K562 (cell line): ENCODE measurements around the gene SIRT4. TPM values are rescaled to one million over a fixed set of nuclear protein-coding genes. Genes with fewer than 3 reads are reported as not detected.
"Not testable (repeated sequence)": the region's sequence is repeated elsewhere in the genome, so short reads cannot be mapped to it uniquely, and the experiment has no call there.

Experiments used
- ATAC-seq: fragments of 200-7000 bp; cut with Tn5 transposase; 3 replicates; pipeline ENCODE4 v1.9.1; 2020; ENCODE audit warnings: moderate library complexity
- BruUV-seq: library from RNA; stranded (reverse); fragments of 400-500 nt; replicated peaks from 2 replicates; lab custom pipeline; 2021; lab: Mats Ljungman, UMichigan
- CTCF ChIA-PET: fragments of 300-600 bp; formaldehyde crosslinking; extraction: SDS; loops from one replicate; lab custom pipeline; 2021; ENCODE audit warnings: low intra/inter-chr PET ratio; lab: Yijun Ruan, JAX
- POLR2A ChIA-PET: fragments of 300-600, 350-650 bp; sonication (Branson Sonifier 250); formaldehyde crosslinking; extraction: SDS; loops from one replicate; lab custom pipeline; 2021; ENCODE audit warnings: antibody characterized with exemption, inconsistent platforms; lab: Yijun Ruan, JAX
- DNase-seq, 4 experiments: peaks; one replicate each; pipeline versions ENCODE4 v3.0.0 to v3.0.0-alpha.2; 2011 to 2018; ENCODE audit warnings: low spot score in 3 of 4, mixed read lengths in 3 of 4; ENCODE audit errors: extremely low read depth in 1 of 4
- FAIRE-seq: peaks from 2 replicates; lab custom pipeline; 2011; peaks lifted over from hg19 to GRCh38; lab: Jason Lieb, UNC
- H2AFZ ChIP-seq: 2 replicates; pipeline ENCODE4 v1.6.0; 2011; ENCODE audit warnings: low read depth, low read length, control low read depth, inconsistent platforms
- H3K27ac ChIP-seq: fragments of 200-600 bp; 3 replicates; pipeline ENCODE4 v1.8.0; 2011; ENCODE audit warnings: low read depth, mild to moderate bottlenecking, control low read depth, inconsistent platforms, low read length, moderate library complexity, mixed read lengths; ENCODE audit errors: extremely low read depth
- H3K27me3 ChIP-seq, 2 experiments: fragments of 300-600 bp in 1 of 2; 2 replicates in 1 of 2; 3 replicates in 1 of 2; pipeline versions ENCODE4 v1.6.0 to v1.8.0; 2011; ENCODE audit warnings: inconsistent platforms in 2 of 2, low read length in 2 of 2, mild to moderate bottlenecking in 1 of 2, mixed read lengths in 1 of 2, moderate library complexity in 1 of 2; ENCODE audit not compliant: control insufficient read depth in 2 of 2, insufficient read depth in 2 of 2
- H3K36me3 ChIP-seq: fragments of 300-600 bp; 3 replicates; pipeline ENCODE4 v1.8.0; 2011; ENCODE audit warnings: mild to moderate bottlenecking, low read length, inconsistent platforms; ENCODE audit not compliant: control insufficient read depth, insufficient read depth
- H3K4me1 ChIP-seq, 2 experiments: fragments of 200-600 bp in 1 of 2; replicated peaks in 1 of 2; 2 replicates in 1 of 2; 3 replicates in 1 of 2; pipeline versions ENCODE4 v1.5.1 to v1.8.0; 2011; ENCODE audit warnings: inconsistent platforms in 2 of 2, low read length in 2 of 2, mild to moderate bottlenecking in 1 of 2, mixed read lengths in 1 of 2, moderate library complexity in 1 of 2; ENCODE audit not compliant: control insufficient read depth in 2 of 2, insufficient read depth in 2 of 2
- H3K4me2 ChIP-seq: 2 replicates; pipeline ENCODE4 v1.6.1; 2011; ENCODE audit warnings: low read length, control low read depth, inconsistent platforms, mixed read lengths; ENCODE audit not compliant: insufficient read depth
- H3K4me3 ChIP-seq: fragments of 200-600 bp; sonication (generic), shearing (Covaris generic); 2 replicates; pipeline ENCODE4 v1.5.1; 2016; ENCODE audit warnings: control low read depth, inconsistent platforms
- H3K79me2 ChIP-seq: fragments of 200-600 bp; 3 replicates; pipeline ENCODE4 v1.8.0; 2011; ENCODE audit warnings: low read length, inconsistent platforms; ENCODE audit not compliant: control insufficient read depth, insufficient read depth
- H3K9ac ChIP-seq, 2 experiments: 2 replicates each; pipeline versions ENCODE4 v1.6.0 to v1.6.1; 2011; ENCODE audit warnings: low read depth in 2 of 2, low read length in 2 of 2, control low read depth in 1 of 2, inconsistent platforms in 1 of 2, mild to moderate bottlenecking in 1 of 2, mixed read lengths in 1 of 2; ENCODE audit not compliant: insufficient read depth in 1 of 2
- H3K9me1 ChIP-seq: one replicate; pipeline ENCODE4 v1.6.0; 2011; ENCODE audit warnings: inconsistent platforms, mild to moderate bottlenecking, low read length, moderate library complexity; ENCODE audit not compliant: control insufficient read depth, insufficient read depth
- H3K9me3 ChIP-seq: replicated peaks from 2 replicates; pipeline ENCODE4 v1.5.1; 2011; ENCODE audit warnings: low read depth, low read length, inconsistent platforms; ENCODE audit not compliant: control insufficient read depth, insufficient read depth
- H4K20me1 ChIP-seq: replicated peaks from 2 replicates; pipeline ENCODE4 v1.6.1; 2011; ENCODE audit warnings: low read length, inconsistent platforms, mixed read lengths; ENCODE audit not compliant: control insufficient read depth, insufficient read depth
- CEBPG ChIP-seq, 3 experiments: fragments of 200-800 bp in 1 of 3; sonication (Bioruptor generic) in 1 of 3; sonication (generic) in 1 of 3; formaldehyde crosslinking in 1 of 3; IDR thresholded peaks in 2 of 3; conservative IDR thresholded peaks in 1 of 3; 2 replicates each; pipeline versions ENCODE4 v1.6.1 to v1.8.0; 2016 to 2022; ENCODE audit warnings: missing compliant biosample characterization in 2 of 3, missing genetic modification characterization in 2 of 3, mild to moderate bottlenecking in 1 of 3, missing genetic modification reagents in 1 of 3
- WGBS: fragments of 100-300 bp; shearing (Covaris generic); methylation state at CpG from one replicate; pipeline ENCODE4 v1.1.6; 2016; ENCODE audit warnings: low coverage, mixed read lengths; ENCODE audit not compliant: insufficient coverage; ENCODE audit errors: missing lambda C conversion rate; 5-methylcytosine and 5-hydroxymethylcytosine counted together
- in situ Hi-C: fragments of 300-500 bp; cut with MboI; formaldehyde crosslinking; loops from 4 replicates; pipeline ENCODE4 v1.15.0; 2018; ENCODE audit warnings: inconsistent platforms, mixed read lengths
- intact Hi-C: fragments of 100-400 bp; cut with micrococcal nuclease; formaldehyde crosslinking; loops from 2 replicates; pipeline ENCODE4 v1.14.2; 2022
- polyA plus RNA-seq, 8 experiments: library from polyadenylated mRNA; depleted of rRNA in 4 of 8; stranded (reverse) in 5 of 8; unstranded in 3 of 8; fragments of >200 nt; fragmentation: Nextera tagmentation in 2 of 8; fragmentation: Illumina TruSeq in 1 of 8; extraction: Ambion mirVana in 2 of 8; extraction: Trizol in 1 of 8; gene quantifications; 2 replicates each; pipeline versions ENCODE4 v1.2.1 to v1.2.3, GENCODE V29; 2011 to 2014; ENCODE audit warnings: inconsistent platforms in 1 of 8, missing spikeins in 1 of 8
- total RNA-seq, 7 experiments: library from RNA; depleted of rRNA in 6 of 7; stranded (reverse); fragments of >200 nt in 6 of 7; fragmentation: Illumina TruSeq in 2 of 7; extraction: Trizol in 2 of 7; gene quantifications; 2 replicates each; pipeline versions ENCODE4 v1.2.1 to v1.2.3, GENCODE V29; 2011 to 2021; ENCODE audit warnings: low replicate concordance in 1 of 7
- TF ChIP-seq, protein P1 (sequence below), 2 experiments: fragments of 450-650 bp in 1 of 2; sonication (generic) in 1 of 2; formaldehyde crosslinking in 1 of 2; IDR thresholded peaks in 1 of 2; conservative IDR thresholded peaks in 1 of 2; 2 replicates each; pipeline versions ENCODE4 v1.6.1 to v1.8.1; 2016 to 2023; ENCODE audit warnings: mild to moderate bottlenecking in 2 of 2, moderate library complexity in 2 of 2, inconsistent platforms in 1 of 2, missing genetic modification reagents in 1 of 2

Gene SIRT4
- total and polyA plus RNA-seq, 9 of the 15 experiments (the other 6 are each of a cell fraction or from before 2014, with no cell fraction given), result 0.86 to 5.2 (median 2.4) TPM

DNA sequence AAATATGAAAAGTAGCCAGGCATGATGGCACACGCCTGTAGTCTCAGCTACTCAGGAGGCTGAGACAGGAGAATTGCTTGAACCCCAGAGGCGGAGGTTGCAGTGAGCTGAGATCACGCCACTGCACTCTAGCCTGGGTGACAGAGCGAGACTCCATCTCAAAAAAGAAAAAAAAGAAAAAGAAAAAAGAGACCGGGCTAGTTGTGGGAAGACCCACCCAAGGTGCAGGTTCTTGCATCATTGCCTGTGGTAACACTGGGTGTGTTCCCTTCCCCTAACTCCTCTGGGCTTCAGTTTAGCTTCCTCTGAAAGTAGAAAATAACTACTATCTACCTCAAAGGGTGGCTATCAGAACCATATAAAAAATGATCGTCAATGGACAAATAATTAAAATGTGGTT lies 48.8 kb upstream of the SIRT4 start:
- TF ChIP-seq, protein P1, sequence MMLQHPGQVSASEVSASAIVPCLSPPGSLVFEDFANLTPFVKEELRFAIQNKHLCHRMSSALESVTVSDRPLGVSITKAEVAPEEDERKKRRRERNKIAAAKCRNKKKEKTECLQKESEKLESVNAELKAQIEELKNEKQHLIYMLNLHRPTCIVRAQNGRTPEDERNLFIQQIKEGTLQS (IDR thresholded peaks at IDR 0.05), result peak; percentile 73; the same call in 1 of the 2 replicates
- TF ChIP-seq, protein P1 (CRISPR knock-in tag; conservative IDR thresholded peaks at IDR 0.05), result not testable (repeated sequence)
- intact Hi-C loops; H3K9me1 ChIP-seq; H3K27me3 ChIP-seq; FAIRE-seq; CTCF ChIA-PET; H3K4me3 ChIP-seq; H3K9me3 ChIP-seq; DNase-seq; H3K4me2 ChIP-seq; H3K27ac ChIP-seq; BruUV-seq; in situ Hi-C loops; H3K9ac ChIP-seq; H2AFZ ChIP-seq; TF ChIP-seq CEBPG (CRISPR knock-in tag; IDR thresholded peaks at IDR 0.05): not testable (repeated sequence)
- 0 out of 4 replicates have a peak, but pooled peaks of 1 of the 2 experiments have one; percentile 27 for TF ChIP-seq CEBPG (tag; conservative IDR thresholded peaks at IDR 0.05 in 1 of 2, IDR thresholded peaks at IDR 0.05 in 1 of 2)
- ATAC-seq, result peak; percentile 26; the same call in 2 of the 3 replicates
- WGBS, result 58% methylated on average over 6 of the region's 6 CpGs
- Histone ChIP-seq H3K4me1 (peaks cover 24 to 29% of the 10 kb centered on the region in 2 experiments), H3K36me3 (peaks cover 13% of the 10 kb centered on the region; the same call in 1 of the 3 replicates), H4K20me1 (peaks cover 15% of the 10 kb centered on the region), H3K79me2 (peaks cover 31% of the 10 kb centered on the region)
- POLR2A ChIA-PET, result interaction anchor here (1.1 to 6.8 kb wide), 4 partner anchors 38 to 62 kb away, joined by 3 to 53 read pairs (median 6); partner anchors contain the start of genes RNU4-1, RNU4-2 and RPLP0
